Neutrophil (primary cell): ENCODE measurements around the gene FABP1.

Experiments
- H3K27ac ChIP-seq: fragments of 200-600 bp; sonication (generic); 2 replicates; pipeline ENCODE4 v1.5.1; 2016; ENCODE audit warnings: mild to moderate bottlenecking, moderate library complexity
- H3K27me3 ChIP-seq: fragments of 200-600 bp; sonication (generic); 2 replicates; pipeline ENCODE4 v1.6.0; 2016; ENCODE audit warnings: mild to moderate bottlenecking
- H3K36me3 ChIP-seq: fragments of 200-600 bp; sonication (generic); 2 replicates; pipeline ENCODE4 v1.5.1; 2017
- H3K4me1 ChIP-seq, 2 experiments: fragments of 200-600 bp in 1 of 2; sonication (generic) in 1 of 2; 1 replicate in 1 of 2; 2 replicates in 1 of 2; pipeline versions ENCODE4 v1.5.1 to v1.6.1; 2013 to 2016; ENCODE audit warnings: low read depth in 1 of 2, low read length in 1 of 2, mild to moderate bottlenecking in 1 of 2, moderate library complexity in 1 of 2; ENCODE audit not compliant: control insufficient read depth in 1 of 2, insufficient read depth in 1 of 2
- H3K4me3 ChIP-seq, 2 experiments: fragments of 200-600 bp in 1 of 2; sonication (generic) in 1 of 2; 1 replicate in 1 of 2; 2 replicates in 1 of 2; pipeline ENCODE4 v1.5.1; 2013 to 2016; ENCODE audit warnings: low read depth in 1 of 2, low read length in 1 of 2, mild to moderate bottlenecking in 1 of 2, moderate library complexity in 1 of 2
- H3K9me3 ChIP-seq: fragments of 200-600 bp; sonication (generic); 2 replicates; pipeline ENCODE4 v1.5.1; 2016
- TF ChIP-seq, protein P1 (sequence below): fragments of 200-600 bp; sonication (generic); IDR thresholded peaks from 2 replicates; pipeline ENCODE4 v1.5.1; 2016; ENCODE audit warnings: antibody characterized with exemption

The FABP1 gene

DNA sequence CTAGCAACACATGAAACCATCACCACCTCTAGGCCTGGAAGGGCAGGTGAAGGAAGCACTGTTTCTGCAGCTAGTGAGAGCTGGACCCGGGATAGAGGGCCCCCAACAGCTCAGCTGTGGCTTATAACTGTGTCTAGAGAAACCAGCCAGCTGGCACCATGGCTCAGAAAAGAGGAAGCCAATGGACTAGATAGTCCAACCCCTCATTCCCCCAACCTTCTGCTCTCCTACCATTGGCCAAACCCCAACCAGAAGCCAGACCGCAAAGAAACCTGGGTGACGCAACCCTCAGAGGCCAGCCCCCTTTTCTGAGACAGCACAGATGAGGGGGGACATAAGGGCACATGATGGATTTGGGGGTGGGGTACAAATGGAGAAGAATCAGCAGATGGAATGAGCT is 35.9 kb downstream of the FABP1 start:
- Histone ChIP-seq H3K27ac (no peak overlapping the region), H3K4me3 (no peak overlapping the region), H3K9me3 (no peaks in the 10 kb centered on the region), H3K27me3 (no peaks in the 10 kb centered on the region), H3K4me1 (peaks cover 10 to 12% of the 10 kb centered on the region in 2 experiments), H3K36me3 (no peaks in the 10 kb centered on the region)
- TF ChIP-seq, protein P1, sequence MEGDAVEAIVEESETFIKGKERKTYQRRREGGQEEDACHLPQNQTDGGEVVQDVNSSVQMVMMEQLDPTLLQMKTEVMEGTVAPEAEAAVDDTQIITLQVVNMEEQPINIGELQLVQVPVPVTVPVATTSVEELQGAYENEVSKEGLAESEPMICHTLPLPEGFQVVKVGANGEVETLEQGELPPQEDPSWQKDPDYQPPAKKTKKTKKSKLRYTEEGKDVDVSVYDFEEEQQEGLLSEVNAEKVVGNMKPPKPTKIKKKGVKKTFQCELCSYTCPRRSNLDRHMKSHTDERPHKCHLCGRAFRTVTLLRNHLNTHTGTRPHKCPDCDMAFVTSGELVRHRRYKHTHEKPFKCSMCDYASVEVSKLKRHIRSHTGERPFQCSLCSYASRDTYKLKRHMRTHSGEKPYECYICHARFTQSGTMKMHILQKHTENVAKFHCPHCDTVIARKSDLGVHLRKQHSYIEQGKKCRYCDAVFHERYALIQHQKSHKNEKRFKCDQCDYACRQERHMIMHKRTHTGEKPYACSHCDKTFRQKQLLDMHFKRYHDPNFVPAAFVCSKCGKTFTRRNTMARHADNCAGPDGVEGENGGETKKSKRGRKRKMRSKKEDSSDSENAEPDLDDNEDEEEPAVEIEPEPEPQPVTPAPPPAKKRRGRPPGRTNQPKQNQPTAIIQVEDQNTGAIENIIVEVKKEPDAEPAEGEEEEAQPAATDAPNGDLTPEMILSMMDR: no peak

DNA sequence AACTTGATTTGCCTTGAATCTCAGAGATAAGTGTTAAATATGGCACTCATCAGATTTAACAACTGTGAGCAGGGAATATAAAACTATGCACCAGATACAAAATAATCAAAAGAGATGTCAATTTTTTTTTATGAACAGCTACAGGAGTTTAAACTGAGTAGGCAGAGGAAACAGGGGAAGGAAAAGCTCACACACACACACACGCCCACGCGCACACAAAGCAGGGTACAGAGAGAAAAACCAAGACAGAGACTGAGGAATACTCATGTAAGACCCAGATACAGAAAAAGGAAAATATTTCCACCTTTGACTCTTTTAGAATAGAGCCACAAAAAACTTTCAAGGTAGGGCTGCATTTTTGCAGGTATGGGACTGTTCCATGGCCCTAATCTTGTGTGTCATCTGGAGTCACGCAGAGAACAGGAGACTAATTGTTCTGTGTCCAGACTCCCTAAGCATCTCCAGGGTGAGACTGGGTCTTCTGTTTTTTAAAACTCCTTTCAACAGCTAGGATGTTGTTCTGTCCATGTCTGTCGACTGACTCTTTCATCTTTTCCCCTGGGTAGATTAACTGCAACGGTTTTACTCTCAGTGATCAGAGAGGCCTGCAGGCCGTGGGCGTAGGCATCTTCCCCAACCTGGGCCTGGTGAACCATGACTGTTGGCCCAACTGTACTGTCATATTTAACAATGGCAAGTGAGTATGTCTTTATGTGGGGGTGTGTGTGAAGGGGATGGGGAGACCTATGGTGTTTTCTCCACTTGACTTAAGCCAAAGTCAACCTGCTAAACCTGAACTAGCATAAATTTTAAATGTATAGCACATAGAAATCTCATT is 37.2 kb downstream of the FABP1 start:
- Histone ChIP-seq H3K27me3 (no peaks in the 10 kb centered on the region), H3K4me3 (no peak overlapping the region), H3K4me1 (peaks cover 10 to 12% of the 10 kb centered on the region in 2 experiments), H3K36me3 (no peaks in the 10 kb centered on the region), H3K9me3 (no peaks in the 10 kb centered on the region), H3K27ac (no peak overlapping the region)
- TF ChIP-seq, protein P1: no peak

DNA sequence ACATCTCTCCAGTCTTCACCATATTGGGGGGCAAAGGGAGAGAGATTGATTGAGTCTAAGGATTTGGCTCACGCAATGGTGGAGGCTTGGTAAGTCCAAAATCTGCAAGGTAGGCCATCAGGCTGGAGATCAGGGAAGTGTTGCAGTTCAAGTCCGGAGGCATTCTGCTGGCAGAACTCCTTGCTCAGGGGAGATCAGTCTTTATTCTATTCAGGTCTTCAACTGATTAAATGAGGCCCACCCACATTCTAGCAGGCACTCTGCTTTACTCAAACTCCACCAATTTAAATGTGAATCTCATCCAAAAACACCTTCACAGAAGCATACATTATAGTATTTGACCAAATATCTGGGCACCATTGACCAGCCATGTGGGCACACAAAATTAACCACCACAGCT is 38.9 kb downstream of the FABP1 start:
- Histone ChIP-seq H3K4me3 (no peak overlapping the region), H3K36me3 (no peaks in the 10 kb centered on the region), H3K4me1 (peaks cover 10 to 12% of the 10 kb centered on the region in 2 experiments), H3K27me3 (no peaks in the 10 kb centered on the region), H3K9me3 (no peaks in the 10 kb centered on the region), H3K27ac (no peak overlapping the region)
- TF ChIP-seq, protein P1: no peak

DNA sequence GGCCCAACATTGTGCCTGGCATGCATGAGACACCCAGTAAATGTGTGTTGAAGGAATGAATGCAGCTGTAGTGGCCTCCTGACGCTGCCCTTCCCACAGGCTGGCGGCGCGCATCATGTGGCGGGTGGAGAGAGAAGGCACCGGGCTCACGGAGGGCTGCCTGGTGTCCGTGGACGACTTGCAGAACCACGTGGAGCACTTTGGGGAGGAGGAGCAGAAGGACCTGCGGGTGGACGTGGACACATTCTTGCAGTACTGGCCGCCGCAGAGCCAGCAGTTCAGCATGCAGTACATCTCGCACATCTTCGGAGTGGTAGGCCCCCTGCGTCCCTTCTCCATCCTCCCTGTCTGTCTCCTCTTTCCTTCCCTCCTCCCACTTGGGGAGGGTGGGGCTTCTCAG is 40.1 kb downstream of the FABP1 start:
- TF ChIP-seq, protein P1: no peak
- no peak overlapping the region for H3K27ac ChIP-seq
- no peaks in the 10 kb centered on the region for H3K27me3 ChIP-seq
- no peak overlapping the region for H3K4me3 ChIP-seq
- no peaks in the 10 kb centered on the region for H3K9me3 ChIP-seq
- H3K4me1 ChIP-seq: peaks cover 10% of the 10 kb centered on the region in 2 experiments
- no peaks in the 10 kb centered on the region for H3K36me3 ChIP-seq

DNA sequence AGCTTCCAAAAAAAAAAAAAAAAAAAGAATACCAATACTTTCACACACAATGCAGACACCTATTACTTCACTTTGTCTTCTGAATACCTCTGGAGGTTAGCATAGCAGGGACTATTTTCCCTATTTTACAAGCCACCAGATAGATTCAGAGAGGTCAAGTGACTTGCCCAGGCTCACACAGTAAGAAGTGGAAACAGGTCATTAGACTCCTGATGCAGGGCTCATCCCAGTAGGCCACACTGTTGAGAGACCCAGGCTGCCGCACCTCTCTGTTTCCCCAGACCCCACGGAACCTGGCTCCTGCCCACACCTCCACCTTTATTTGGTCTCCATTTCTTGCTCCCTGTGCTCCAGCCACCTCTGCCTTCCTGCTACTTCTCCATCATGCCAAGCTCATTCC is 40.8 kb downstream of the FABP1 start:
- H3K4me1 ChIP-seq: peaks cover 3% of the 10 kb centered on the region in 2 experiments
- TF ChIP-seq, protein P1: no peak
- no peaks in the 10 kb centered on the region for H3K36me3 ChIP-seq
- no peak overlapping the region for H3K27ac ChIP-seq
- no peak overlapping the region for H3K4me3 ChIP-seq
- H3K9me3 ChIP-seq: no peaks in the 10 kb centered on the region
- H3K27me3 ChIP-seq: no peaks in the 10 kb centered on the region
